ENCODE measurements around the gene GRAMD1B.
"Not testable (repeated sequence)": the region's sequence is repeated elsewhere in the genome, so short reads cannot be mapped to it uniquely, and the experiment has no call there.

DNA sequence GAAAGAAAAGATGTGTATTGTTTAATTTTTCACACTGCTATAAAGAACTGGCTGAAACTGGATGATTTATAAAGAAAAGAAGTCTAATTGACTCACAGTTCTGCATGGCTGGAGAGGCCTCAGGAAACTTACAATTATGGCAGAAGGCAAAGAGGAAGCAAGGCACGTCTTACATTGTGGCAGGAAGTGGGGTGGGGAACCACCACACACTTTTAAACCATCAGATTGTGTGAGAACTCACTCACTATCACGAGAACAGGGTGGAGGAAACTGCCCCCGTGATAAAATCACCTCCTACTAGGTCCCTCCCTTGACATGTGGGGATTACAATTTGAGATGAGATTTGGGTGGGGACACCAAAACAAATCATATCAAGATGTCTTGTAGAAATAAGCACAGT is 229.9 kb downstream of the GRAMD1B start:
- TF ChIP-seq POLR2A (IDR thresholded peaks at IDR 0.05) = not testable (repeated sequence)
- TF ChIP-seq, protein P1, sequence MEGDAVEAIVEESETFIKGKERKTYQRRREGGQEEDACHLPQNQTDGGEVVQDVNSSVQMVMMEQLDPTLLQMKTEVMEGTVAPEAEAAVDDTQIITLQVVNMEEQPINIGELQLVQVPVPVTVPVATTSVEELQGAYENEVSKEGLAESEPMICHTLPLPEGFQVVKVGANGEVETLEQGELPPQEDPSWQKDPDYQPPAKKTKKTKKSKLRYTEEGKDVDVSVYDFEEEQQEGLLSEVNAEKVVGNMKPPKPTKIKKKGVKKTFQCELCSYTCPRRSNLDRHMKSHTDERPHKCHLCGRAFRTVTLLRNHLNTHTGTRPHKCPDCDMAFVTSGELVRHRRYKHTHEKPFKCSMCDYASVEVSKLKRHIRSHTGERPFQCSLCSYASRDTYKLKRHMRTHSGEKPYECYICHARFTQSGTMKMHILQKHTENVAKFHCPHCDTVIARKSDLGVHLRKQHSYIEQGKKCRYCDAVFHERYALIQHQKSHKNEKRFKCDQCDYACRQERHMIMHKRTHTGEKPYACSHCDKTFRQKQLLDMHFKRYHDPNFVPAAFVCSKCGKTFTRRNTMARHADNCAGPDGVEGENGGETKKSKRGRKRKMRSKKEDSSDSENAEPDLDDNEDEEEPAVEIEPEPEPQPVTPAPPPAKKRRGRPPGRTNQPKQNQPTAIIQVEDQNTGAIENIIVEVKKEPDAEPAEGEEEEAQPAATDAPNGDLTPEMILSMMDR (IDR thresholded peaks at IDR 0.05) = not testable (repeated sequence)

Measured in tibial nerve (tissue), 3 donors.